Calu3 (cell line): ENCODE results near the gene TPK1. TPM values are rescaled to one million over a fixed set of nuclear protein-coding genes. Genes with fewer than 3 reads are reported as not detected.
"Not testable (repeated sequence)": the region's sequence is repeated elsewhere in the genome, so short reads cannot be mapped to it uniquely, and the experiment has no call there.

Experiments used
- BruUV-seq: library from RNA; stranded (reverse); fragments of 400-500 nt; replicated peaks from 2 replicates; lab custom pipeline; 2021; lab: Mats Ljungman, UMichigan
- CTCF ChIA-PET: fragments of 300-600 bp; sonication (Branson Sonifier 250); formaldehyde crosslinking; loops from one replicate; lab custom pipeline; 2022; ENCODE audit warnings: antibody characterized with exemption; lab: Charles Lee
- DNase-seq: peaks from one replicate; pipeline ENCODE4 v3.0.0; 2022
- H3K27ac Mint-ChIP-seq: one replicate; pipeline ENCODE4 v1.8.0; 2022; ENCODE audit warnings: mixed read lengths; ENCODE audit not compliant: unreplicated experiment
- H3K27me3 Mint-ChIP-seq: one replicate; pipeline ENCODE4 v1.8.0; 2022; ENCODE audit warnings: mixed read lengths; ENCODE audit not compliant: unreplicated experiment
- H3K36me3 Mint-ChIP-seq: one replicate; pipeline ENCODE4 v1.8.0; 2022; ENCODE audit warnings: mild to moderate bottlenecking, moderate library complexity, mixed read lengths; ENCODE audit not compliant: insufficient read depth, unreplicated experiment
- H3K4me1 Mint-ChIP-seq: one replicate; pipeline ENCODE4 v1.8.0; 2022; ENCODE audit warnings: mild to moderate bottlenecking, low read depth, mixed read lengths; ENCODE audit not compliant: unreplicated experiment
- H3K4me3 Mint-ChIP-seq: one replicate; pipeline ENCODE4 v1.8.0; 2022; ENCODE audit warnings: mild to moderate bottlenecking, low read depth, moderate library complexity, mixed read lengths; ENCODE audit not compliant: unreplicated experiment
- H3K9me3 Mint-ChIP-seq: one replicate; pipeline ENCODE4 v1.8.0; 2022; ENCODE audit warnings: low read depth, mixed read lengths; ENCODE audit not compliant: unreplicated experiment
- CTCF ChIP-seq: fragments of 200-600 bp; IDR thresholded peaks from one replicate; pipeline ENCODE4 v1.8.0; 2022; ENCODE audit warnings: antibody characterized with exemption; ENCODE audit not compliant: unreplicated experiment
- intact Hi-C: fragments of 100-400 bp; cut with micrococcal nuclease; formaldehyde crosslinking; loops from one replicate; pipeline ENCODE4 v1.10.0; 2022; ENCODE audit not compliant: unreplicated experiment
- total RNA-seq: library from RNA; stranded (reverse); gene quantifications from 2 replicates; pipeline ENCODE4 v1.2.3, GENCODE V29; 2022

Gene TPK1
- total RNA-seq, 1 experiment from 2014 or later: 13.2 TPM

GRCh38 chr7:144814299-144814698, 21.6 kb downstream of the TPK1 start:
- BruUV-seq: no TSS peak
- H3K27me3 Mint-ChIP-seq: no peaks in the 10 kb centered on the region
- no peak for DNase-seq
- TF ChIP-seq CTCF: no peak
- intact Hi-C loops: no loop called here
- no peaks in the 10 kb centered on the region for H3K9me3 Mint-ChIP-seq
- no peaks in the 10 kb centered on the region for H3K36me3 Mint-ChIP-seq
- H3K4me1 Mint-ChIP-seq: peaks cover 12% of the 10 kb centered on the region
- CTCF ChIA-PET: no interaction called here
- H3K4me3 Mint-ChIP-seq: no peak overlapping the region
- H3K27ac Mint-ChIP-seq: no peak overlapping the region

- Mint-ChIP-seq H3K4me1 (no peaks in the 10 kb centered on the region), H3K4me3 (no peak overlapping the region), H3K27ac (no peak overlapping the region), H3K9me3 (no peaks in the 10 kb centered on the region), H3K36me3 (no peaks in the 10 kb centered on the region), H3K27me3 (no peaks in the 10 kb centered on the region)
- TF ChIP-seq CTCF: no peak
- intact Hi-C loops: no loop called here
- CTCF ChIA-PET: no interaction called here
- no peak for DNase-seq
- BruUV-seq: no TSS peak
Measured at GRCh38 chr7:144812379-144813283, 23.2 kb downstream of the TPK1 start.

GRCh38 chr7:144805627-144806239, 30.1 kb downstream of the TPK1 start:
- DNase-seq: no peak
- H3K9me3 Mint-ChIP-seq: no peaks in the 10 kb centered on the region
- CTCF ChIA-PET: no interaction called here
- H3K4me3 Mint-ChIP-seq: no peak overlapping the region
- no peaks in the 10 kb centered on the region for H3K27me3 Mint-ChIP-seq
- no peaks in the 10 kb centered on the region for H3K4me1 Mint-ChIP-seq
- no peak overlapping the region for H3K27ac Mint-ChIP-seq
- no peaks in the 10 kb centered on the region for H3K36me3 Mint-ChIP-seq
- intact Hi-C loops: no loop called here
- TF ChIP-seq CTCF: no peak
- no TSS peak for BruUV-seq

GRCh38 chr7:144800678-144801436, 35.0 kb downstream of the TPK1 start:
- H3K27ac Mint-ChIP-seq, H3K27me3 Mint-ChIP-seq, H3K36me3 Mint-ChIP-seq, intact Hi-C loops, BruUV-seq, H3K9me3 Mint-ChIP-seq, DNase-seq, H3K4me1 Mint-ChIP-seq, CTCF ChIA-PET, H3K4me3 Mint-ChIP-seq: not testable (repeated sequence)
